HG03378 (cell line): ENCODE results near the gene GRHL3.

Experiments
- ATAC-seq: cut with Tn5 transposase; IDR thresholded peaks from one replicate; pipeline ENCODE4 v1.9.1; 2021; ENCODE audit warnings: mild to moderate bottlenecking, moderate library complexity; ENCODE audit not compliant: unreplicated experiment

GRHL3 gene

DNA sequence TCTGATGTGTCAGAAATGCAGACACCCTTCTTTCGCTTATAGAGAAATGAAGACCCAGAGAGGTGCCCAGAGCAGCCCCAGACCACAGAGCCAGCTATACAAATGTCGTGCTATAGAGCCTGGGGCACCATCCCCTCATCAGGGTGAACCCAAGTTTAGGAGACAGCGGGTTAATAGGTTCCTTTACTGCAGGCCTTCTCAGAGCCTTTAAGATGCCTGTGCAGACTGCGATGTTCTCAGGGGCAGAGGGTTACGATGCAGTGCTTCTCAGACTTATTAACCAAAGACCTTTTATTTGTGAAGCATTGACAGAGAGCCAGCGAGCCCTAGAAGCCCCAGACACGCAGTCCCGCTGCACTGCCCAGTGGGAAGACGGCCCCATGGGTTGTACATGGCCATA is 47.5 kb downstream of the GRHL3 start:
- no peak for ATAC-seq

- no peak for ATAC-seq
These were observed 50.0 kb downstream of the GRHL3 start for GRCh38 chr1:24369199-24369598.

GRCh38 chr1:24369801-24370200 is 50.6 kb downstream of the GRHL3 start:
- no peak for ATAC-seq

DNA sequence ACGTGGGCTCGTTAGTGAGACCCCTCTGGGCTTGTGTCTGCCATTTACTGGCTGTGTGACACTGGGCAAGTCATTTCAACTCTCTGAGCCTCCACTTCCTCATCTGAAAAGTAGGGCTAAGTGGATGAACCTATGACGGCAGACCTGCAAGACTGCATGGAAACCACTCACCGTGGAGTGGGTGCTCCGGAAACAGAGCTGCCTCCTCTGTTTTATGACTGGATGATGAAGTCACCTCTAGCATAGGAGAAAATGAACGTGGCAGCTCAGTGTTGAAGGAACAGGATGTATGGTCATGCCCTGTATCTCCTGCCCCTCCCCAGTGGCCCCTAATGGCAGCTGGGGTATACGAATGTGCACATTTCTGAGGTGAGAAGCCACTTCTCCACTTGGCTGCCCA is 53.9 kb downstream of the GRHL3 start:
- no peak for ATAC-seq

GRCh38 chr1:24373710-24374109 is 54.6 kb downstream of the GRHL3 start:
- ATAC-seq = no peak

DNA sequence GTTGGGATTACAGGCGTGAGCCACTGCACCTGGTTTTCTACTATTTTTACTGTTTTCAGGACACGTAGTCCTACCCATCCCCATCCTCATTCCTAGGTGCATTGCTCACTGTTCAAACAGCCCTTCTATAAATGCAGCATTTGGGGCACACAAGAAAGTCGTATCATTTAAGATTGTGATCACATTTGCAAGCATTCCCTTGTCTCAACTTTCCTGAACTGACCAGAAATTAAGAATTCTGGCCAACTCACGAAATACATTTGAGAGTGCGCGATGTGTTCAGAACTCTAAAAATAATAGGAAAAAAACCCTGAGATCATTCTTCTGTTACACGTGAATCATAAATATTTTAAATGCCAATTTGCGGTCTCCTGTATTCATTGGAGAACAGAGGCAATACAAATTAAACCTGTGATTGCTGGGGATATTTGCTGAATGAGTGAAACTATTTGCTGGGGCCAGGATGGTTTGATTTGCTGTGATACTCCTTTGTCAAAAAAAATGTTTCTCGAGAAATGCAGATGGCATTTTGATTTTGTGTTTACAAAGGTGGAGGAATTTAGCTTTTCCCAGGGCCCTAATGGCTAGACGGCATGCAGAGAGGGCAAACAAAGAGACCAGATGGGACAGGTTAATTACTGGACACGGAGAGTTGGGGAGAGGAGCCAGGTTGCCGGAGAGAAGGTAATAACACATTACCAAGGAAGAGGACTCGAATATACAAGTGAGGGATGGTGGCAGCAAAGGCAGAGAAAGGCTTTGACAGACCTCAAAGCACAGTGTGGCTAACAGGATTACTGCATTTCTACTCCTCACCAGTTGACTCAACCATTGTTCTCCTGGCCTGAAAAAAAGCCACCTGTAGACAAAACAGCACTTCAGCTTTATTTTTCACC is 56.0 kb downstream of the GRHL3 start:
- no peak for ATAC-seq

DNA sequence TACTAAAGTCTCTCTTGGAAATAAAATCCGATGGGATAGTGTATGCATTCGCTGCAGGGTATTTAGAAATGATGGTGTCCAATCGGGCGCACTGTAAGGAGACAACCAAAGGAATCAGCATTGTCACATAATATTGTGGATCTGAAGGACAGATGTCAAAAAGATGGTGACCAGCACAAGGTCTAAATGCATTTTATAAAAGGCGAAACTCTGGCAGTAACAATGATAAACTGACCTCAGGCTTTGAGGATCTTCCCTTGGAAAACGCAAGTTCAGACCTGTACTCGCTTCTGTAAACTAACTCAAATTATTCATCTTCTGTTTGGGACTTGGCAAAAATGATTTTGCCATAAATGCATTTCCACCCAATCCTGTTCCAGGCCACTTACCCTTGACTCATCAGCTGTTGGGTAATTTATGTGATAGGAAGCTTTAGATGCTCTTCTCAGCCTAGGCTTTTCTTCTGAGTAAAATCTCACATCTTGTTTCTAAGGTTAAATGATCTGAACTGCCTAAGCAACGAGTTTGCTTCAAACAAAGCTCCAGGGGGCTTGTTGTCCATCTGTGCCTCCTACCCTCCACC is 60.7 kb downstream of the GRHL3 start:
- no peak for ATAC-seq

GRCh38 chr1:24380508-24380907 is 61.4 kb downstream of the GRHL3 start:
- no peak for ATAC-seq

- no peak for ATAC-seq
These were observed 62.1 kb downstream of the GRHL3 start for GRCh38 chr1:24381256-24381655.

GRCh38 chr1:24382165-24382577 is 63.0 kb downstream of the GRHL3 start:
- ATAC-seq = no peak

DNA sequence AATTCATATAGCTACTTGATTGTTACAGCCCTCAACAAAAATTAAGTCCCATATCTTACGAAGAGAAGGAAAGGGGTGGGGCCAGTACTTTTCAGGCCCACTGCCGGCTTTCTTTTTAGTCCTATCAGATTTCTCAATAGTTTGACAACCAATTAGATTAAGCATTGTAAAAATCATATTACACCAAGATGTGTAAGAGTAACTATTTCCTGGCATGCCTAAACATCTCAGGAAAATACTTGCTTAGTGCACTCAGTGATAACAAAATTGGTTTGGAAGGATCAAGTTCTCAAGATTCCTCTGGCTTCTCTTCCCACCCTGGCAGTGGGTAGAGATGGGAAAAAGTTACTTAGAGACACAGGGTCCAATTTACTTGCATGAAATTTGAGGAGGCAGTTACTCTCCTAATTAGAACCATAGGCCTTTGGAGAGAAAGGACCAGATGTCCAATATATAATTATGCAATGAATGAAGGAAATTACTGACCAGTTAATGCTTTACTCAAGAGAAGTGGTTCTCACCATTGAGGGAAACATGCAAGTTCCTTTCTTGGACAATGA is 64.3 kb downstream of the GRHL3 start:
- no peak for ATAC-seq

DNA sequence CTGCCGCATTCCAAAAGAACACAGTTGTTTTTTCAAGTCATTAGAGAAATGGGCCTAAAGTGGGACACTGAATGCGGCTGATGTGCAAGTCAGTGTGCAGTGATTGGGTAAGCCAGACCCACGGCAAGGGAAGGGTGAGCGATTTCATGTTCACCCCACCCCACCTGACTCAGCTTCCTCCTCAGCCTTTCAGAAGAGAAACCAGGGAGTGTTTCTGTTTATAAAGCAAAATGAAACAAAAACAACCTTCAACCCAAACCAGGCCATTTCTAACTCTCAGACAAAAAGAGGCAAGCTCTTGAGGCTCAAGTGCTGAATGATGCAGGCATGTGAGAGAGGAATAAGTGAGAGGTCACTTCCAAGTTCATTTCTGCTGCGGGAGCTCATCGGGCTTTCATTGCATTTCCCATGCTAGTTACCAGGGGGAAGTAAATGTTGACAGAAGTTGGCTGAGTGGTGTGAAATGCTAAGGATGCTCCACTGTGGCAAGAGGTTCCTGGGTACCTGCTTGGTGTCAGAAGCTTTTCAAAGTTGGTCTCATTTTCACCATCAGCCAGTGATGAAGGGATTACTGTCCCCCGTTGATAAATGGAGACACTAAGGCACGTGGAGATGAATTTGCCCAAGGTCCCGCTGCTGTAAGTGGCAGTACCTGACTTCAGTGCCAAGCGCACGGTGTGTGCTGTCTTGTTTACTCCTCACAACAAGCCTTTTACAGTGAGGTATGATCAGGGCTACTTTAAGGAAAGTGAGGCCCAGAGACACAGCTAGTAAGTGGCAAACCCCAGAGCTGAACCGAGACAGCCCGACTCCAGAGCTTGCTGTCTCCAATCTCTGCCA is 65.3 kb downstream of the GRHL3 start:
- no peak for ATAC-seq

DNA sequence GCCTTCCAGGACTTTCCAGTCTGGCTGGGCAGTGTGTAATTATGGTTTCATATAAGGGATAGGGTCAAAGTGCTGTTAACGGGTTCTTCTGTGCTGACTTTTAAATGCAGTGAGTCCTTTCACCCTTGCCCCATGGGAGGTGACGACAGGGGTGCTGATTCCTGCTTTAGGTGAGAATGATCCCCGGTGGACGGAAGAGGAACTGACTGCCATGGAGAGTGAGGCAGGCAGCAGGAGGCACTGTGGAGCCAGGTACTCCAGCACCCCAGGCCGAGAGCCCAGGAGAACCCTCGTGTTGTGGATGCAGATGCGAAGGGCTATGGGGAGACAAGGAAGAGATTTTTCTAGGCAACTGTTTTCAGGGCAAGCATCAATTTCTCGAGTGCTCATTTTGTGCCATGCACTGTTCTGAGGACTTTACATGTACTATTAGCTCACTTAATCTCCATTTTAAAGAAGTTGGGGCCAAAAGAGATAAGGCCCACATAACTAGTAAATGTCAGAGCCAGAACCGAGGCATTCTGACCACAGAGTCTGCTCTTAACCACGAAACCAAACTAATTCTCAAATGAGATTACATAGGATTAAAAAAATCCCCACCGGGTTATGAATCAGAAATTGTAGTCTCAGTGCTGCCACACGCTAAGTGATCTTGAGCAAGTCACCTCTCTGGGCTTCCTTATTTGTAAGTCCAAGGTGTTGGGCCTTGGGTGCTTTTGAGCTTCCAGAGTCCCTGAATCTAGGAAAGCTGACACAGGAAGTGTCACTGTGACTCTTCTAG is 66.2 kb downstream of the GRHL3 start:
- no peak for ATAC-seq

GRCh38 chr1:24386241-24386640 is 67.1 kb downstream of the GRHL3 start:
- no peak for ATAC-seq

- ATAC-seq = no peak
These were observed 67.8 kb downstream of the GRHL3 start for GRCh38 chr1:24386931-24387330.

- no peak for ATAC-seq
These were observed 68.5 kb downstream of the GRHL3 start for GRCh38 chr1:24387636-24388175.

GRCh38 chr1:24388331-24388885 is 69.3 kb downstream of the GRHL3 start:
- ATAC-seq = no peak

DNA sequence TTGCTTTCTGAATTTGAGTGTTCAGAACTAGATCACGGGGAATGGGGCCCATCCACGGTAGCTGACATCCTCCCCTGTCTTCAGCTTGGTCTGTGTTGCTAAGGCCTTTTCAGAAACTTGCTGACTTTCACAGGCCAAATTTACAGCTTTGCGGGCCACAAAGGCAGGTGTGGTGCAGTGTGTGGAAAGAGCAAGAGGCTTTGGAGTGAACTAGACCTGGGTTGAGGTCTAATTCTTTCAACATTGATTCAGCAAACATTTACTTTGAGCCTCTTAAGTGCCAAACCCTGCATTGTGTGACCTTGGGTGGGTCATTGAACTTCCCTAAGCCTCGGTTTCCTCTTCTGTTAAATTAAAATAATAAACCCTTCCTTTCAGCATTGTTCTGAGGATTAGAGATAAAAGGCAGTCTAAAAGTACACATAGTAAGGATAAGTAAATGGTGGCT is 70.1 kb downstream of the GRHL3 start:
- no peak for ATAC-seq

DNA sequence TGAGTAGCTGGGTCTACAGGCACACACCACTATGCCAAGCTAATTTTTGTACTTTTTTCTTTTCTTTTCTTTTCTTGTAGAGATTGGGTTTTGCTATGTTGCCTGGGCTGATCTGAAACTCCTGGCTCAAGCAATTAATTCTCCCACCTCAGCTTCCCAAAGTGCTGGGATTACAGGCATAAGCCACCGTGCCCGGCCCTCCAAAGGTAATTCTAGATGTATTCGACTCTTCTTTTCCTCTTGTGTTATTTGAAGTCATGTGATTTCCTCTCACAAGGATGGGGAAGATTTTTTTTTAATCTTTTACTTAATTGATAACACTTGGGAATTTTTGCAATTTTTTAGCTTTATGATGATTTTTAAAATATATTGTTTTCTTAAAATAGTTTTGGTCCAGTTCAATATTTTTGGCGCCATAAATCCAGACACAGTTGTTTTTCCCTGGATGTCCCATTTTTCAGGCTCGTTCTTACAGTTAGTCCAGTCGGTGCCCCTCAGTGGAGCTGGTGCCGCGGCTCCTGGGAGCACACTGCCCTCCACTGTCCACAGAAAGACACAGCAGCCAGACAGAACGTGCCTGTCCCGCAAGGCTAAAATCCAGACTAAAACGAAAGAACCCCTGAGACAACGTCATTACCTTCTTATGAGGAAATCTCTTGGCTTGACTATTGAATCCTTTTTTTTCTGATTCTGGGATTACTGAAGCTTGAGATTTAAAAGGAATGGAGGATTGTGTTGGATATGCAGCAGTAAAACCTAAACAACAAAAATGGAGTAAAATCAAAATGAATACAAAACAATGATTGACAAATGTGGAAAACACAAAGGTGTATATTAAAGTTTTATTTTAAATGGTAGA is 72.0 kb downstream of the GRHL3 start:
- ATAC-seq = no peak
